GM18867 (cell line): ENCODE results near the gene KLHL11.
"Not testable (repeated sequence)": the region's sequence is repeated elsewhere in the genome, so short reads cannot be mapped to it uniquely, and the experiment has no call there.

ENCODE experiments used
- ATAC-seq: cut with Tn5 transposase; IDR thresholded peaks from one replicate; pipeline ENCODE4 v1.9.1; 2021; ENCODE audit warnings: mild to moderate bottlenecking, moderate library complexity; ENCODE audit not compliant: unreplicated experiment

Gene KLHL11

DNA sequence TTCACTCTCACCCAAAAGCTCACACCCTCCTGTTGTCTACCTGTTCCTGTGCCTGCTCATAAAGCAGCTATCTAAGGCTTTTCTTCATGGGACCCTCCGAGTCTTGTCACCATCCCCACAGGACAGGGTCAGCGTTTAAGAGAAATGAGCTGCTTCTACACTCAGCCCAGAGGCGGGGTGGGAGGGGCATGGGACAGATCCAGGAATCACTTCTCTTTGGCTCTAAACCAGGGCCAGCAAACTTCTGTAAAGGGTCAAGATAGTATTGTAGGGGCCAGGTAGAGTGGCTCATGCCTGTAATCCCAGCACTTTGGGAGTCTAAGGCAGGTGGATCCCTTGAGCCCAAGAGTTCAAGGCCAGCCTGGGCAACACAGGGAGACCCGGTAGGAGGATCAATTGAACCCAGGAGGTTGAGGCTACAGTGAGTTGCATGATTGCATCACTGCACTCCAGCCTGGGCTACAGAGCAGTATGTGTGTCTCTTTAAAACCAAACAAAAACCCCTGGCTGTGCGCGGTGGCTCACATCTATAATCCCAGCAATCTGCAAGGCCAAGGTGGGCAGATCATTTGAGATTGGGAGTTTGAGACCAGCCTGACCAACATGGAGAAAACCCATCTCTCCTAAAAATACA, 23.2 kb upstream of the KLHL11 start:
- no peak for ATAC-seq

DNA sequence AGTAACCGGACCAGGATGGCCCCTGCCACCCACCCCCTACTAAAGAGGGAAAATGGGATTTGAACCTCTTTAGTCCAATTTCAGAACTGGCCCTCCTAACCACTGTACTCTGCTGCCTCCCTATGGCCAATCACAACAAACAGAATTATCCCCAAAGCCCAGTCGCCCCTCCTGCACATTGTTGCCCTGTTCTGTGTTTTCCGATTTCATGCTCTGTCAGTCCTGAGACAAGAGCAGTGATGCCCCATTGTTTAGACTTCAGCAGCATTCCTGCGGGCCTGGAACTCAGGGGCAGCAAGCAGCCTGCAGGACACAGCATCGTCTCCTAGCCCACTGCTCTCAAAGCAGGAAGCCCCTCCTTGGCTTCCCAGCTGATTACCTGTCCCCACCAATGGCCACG, 20.5 kb upstream of the KLHL11 start:
- no peak for ATAC-seq

DNA sequence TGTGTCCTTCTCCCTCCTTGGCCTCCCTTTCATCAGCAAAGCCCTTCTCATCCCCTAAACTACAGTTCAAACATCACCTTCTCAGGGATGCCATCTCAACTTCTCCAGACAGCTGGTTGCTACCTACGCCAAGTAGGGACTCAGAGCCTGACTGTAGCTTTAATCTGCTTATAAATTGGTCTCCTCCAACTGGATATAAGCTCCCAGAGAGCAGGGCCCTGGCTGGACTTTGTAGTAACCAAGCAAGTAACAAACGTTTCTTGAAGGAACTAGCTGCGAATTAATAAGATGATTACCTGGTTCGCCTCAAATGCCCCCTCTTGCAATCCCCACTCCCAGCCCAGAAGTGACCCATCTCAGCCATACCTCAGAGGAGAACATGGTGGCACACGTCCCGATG, 17.5 kb upstream of the KLHL11 start:
- no peak for ATAC-seq

- no peak for ATAC-seq
Observed at GRCh38 chr17:41880130-41880529, 14.9 kb upstream of the KLHL11 start.

DNA sequence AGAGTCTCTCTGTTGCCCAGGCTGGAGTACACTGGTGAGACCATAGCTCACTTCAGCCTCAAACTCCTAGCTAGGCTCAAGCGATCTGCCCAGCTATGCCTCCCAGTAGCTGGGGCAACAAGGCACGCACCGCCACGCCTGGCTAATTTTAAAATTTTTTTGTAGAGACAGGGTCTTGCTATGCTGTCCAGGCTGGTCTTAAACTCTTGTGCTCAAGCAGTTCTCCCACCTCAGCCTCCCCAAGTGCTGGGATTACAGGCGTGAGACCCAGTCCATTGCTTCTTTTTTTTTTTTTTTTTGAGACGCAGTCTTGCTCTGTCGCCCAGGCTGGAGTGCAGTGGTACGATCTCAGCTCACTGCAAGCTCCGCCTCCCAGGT, 9.1 kb upstream of the KLHL11 start:
- ATAC-seq = not testable (repeated sequence)

DNA sequence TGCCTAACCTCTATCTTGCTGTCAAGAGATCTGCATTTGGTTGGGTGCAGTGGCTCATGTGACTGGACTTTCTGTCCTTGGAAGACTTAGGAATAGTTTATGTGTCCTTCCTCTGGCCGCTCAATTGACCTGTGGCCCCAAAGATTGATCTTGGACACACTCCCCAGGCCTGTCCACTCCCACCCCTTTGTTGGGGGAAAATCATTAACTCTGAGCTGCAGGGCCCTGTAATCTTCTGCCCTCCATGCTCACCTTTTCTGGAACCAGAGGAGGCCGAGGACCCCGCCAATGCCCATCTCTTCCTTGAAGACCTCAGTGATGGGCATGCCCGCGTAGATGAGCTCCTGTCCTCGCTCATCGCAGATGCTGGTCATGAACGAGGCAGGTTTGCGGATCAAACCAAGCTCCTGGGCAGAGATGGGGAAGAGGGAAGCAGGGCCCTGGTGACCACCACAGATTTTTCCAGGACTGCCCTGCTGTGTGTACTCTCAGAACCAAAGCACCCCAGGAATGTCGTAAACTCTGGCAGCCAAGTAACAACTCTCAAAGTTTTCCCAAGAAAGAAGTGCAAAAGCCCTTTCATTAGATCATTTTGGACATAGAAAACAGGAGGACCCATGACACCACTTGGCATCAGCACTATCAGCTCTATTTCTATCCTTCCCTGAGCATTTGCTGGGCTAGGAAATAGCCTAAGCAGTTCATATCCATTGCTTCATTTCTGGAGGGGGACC, 8.5 kb upstream of the KLHL11 start:
- ATAC-seq = no peak

- no peak for ATAC-seq
Observed at GRCh38 chr17:41871789-41872188, 6.6 kb upstream of the KLHL11 start.

DNA sequence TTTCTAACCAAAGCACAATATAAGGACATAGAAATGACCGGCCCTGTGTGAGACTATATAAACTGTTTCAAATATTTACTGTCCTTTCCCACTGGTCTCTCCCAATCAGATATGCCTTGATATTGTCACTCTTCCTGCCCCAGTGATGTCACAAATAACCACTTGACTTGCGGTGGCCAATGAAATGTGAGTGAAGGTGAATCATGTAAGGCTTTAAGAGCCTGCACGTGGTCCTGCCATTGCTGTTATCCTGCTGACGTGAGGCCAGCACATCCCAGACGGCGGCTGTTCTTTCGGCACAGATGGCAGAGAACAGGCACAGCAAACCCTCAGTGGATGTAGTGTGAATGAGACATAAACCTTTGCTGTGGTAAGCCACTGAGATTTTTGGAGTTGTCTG, 5.4 kb upstream of the KLHL11 start:
- ATAC-seq = no peak

- no peak for ATAC-seq
Observed at GRCh38 chr17:41870097-41870496, 4.9 kb upstream of the KLHL11 start.

- no peak for ATAC-seq
Observed at GRCh38 chr17:41869426-41869825, 4.2 kb upstream of the KLHL11 start.

DNA sequence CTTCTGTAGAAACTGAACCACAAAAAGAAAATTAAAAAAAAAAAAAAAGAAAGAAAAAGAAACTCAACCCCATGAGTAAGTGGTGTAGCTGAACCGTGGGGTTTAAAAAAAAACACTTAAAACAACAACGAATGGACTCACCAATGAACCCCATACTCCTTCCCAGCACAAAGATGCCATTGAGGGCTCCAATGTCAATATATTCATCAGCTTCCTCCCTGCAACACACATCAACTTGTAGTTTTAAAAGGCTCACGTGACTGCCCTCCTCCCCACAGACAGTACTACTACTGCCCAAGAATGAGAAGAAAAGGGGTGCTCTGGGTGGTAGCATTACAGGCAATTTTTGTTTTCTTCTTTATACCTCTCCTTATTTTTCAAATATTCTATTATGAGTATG, 3.3 kb upstream of the KLHL11 start:
- ATAC-seq = no peak

GRCh38 chr17:41865596-41865893, 322 bp upstream of the KLHL11 start:
- no peak for ATAC-seq

DNA sequence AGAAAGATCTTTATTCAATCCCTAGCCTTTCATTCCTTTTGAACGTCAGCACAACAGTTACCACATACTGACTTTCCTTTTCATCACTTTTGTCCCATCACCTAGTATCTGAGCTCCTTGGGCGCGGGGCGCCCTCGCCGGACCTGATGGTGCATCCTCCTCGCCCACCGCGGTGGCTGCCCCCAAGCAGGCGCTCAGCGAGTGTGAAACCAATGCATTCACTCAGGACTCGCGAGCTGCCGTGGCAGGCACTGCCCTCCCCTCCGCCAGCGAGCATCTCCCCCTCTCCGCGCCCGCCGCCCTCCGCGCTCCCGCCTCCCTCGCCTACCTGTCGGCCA, 756 bp downstream of the KLHL11 start:
- no peak for ATAC-seq

DNA sequence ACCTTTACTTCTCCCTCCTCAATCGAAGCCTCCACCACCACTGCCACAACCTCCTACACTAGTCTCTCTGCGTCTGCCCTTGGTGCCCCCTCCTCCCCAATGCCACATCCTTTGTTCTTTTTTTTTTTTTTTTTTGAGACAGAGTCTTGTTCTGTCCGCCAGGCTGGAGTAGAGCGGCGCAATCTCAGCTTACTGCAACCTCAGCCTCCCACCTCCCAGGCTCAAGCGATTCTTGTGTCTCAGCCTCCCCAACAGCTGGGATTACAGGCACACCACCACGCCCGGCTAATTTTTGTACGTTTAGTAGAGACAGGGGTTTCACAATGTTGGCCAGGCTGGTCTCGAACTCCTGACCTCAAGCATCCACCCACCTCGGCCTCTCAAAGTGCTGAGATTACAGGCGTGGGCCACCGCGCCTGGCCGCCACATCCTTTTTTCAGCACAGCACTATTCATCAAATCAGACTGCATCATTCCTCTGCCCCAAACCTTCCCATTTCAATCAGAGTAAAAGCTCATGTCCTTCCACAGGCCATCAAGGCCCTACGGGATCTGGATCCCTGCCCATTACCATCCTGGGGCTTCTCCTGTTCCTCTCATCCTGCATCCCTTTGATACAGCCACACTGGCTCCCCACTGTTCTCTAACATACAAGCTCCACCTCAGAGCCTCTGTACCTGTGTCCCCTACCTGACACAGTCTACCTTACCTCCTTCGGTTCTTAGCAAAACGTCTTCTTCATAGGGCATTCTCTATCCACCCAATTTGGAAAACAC, 2.0 kb downstream of the KLHL11 start:
- no peak for ATAC-seq

DNA sequence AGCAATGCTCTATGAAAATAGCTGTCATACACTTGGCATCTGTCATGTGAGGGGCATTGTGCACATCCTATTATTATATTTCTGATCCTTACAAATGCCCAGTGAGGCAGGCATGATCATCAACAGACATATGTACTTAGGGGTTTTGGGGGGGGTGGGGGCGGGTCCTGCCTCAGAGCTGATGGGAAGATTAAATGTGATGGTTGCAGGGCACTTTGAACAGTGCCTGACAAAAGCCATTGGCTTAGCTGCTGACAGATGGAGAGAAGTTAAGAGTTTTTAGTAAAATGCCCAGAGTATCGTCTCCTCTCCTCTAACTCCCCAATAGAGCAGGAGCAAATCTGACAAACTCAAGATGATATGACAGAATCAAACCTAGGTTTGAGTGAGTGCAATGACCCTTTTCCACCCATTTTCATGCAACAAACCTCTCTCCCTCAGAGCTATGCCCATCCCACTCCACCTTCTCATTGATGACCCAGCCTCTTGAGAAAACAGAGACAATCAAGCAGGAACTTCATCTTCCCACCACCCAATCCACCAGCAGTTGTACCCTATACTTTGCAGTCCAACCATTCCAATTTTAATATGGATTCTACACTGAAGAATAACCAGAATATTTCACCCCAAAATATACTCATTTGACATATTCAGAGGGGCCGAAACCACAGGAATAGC, 4.8 kb downstream of the KLHL11 start:
- no peak for ATAC-seq

DNA sequence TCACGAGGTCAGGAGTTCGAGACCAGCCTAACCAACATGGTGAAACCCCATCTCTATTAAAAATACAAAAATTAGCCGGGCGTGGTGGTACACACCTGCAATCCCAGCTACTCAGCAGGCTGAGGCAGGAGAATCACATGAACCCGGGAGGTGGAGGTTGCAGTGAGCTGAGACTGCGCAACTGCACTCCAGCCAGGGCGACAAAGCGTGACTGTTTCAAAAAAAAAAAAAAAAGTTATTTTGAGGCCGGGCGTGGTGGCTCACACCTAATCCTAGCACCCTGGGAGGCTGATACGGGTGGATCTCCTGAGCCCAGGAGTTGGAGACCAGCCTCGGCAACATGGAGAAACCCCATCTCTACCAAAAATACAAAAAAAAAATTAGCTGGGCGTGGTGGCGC, 13.8 kb downstream of the KLHL11 start:
- not testable (repeated sequence) for ATAC-seq

- ATAC-seq = no peak
Observed at GRCh38 chr17:41849251-41849990, 15.8 kb downstream of the KLHL11 start.

DNA sequence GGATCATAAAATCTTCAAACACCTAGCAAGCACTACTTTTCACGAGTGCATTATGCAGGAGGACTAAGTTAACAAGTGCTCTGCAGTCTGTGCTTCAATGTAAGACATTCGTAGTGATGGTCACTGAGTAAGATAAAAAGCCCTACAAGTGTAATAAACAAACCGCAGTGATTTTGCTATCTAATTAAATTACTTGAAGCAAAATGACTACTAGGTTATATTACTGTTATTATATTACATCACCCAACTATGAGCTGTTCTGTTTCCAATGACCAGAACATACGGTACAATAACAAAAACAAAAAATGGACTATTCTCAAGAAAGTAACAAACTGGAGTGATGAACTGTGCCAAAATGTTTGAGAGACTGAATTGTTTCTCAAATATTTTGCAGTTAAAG, 16.4 kb downstream of the KLHL11 start:
- ATAC-seq = no peak

GRCh38 chr17:41844971-41845370, 20.3 kb downstream of the KLHL11 start:
- ATAC-seq = no peak

- ATAC-seq = not testable (repeated sequence)
Observed at GRCh38 chr17:41840781-41841180, 24.4 kb downstream of the KLHL11 start.

DNA sequence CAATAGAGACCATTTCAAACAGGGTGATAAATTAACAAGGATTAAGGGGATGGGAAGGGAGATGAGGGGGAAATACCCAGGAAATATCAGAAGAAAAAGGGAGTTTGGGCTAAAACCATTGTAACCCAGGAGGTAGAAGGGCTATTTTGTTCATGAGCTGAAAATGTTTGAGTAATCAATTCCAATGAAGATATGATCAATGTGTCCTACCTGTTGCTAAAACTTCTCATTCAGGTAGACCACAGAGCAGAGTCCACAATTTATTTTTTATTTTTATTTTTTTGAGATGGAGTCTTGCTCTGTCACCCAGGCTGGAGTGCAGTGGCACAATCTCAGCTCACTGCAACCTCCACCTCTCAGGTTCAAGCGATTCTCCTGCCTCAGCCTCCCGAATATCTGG, 25.8 kb downstream of the KLHL11 start:
- not testable (repeated sequence) for ATAC-seq
